ENCODE measurements around the gene FDXR.
"Not testable (repeated sequence)": the region's sequence is repeated elsewhere in the genome, so short reads cannot be mapped to it uniquely, and the experiment has no call there.

FDXR gene

DNA sequence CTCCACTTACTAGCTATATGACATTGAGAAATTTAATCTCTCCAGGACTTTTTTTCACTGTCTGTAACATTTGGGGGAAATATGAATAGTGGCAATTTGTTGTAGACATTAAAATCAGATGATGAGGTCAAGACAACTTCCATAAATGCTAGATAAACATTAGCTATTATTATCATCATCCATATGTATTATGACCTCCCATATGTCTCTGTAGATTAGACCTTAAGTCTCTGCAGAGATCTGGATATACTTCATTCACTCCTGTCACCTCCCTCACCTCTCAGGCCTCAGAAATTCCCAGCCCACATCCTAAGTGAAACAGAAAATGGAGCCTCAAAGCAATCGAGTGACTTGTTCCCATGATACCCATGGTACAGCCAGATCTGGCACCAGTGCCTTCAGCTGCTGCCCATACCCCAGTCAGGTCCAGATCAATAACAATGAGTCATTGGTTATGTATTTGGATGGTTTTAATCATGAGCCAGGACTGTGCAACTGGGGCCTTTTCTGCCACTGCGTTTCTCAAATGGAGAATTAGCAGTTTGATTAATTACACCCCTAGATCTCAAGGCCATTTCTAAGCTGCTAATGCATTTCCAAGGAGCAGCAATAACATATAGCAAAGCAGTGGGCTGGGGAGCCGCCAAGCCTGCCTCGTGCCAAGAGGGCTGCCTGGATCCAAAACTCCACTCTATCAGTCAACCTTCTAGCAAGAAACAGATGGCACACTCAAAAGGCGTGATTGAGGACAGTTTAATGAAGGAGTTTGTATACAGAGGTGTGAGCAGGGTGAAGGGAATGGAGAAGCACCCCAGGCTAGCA is 2.6 kb upstream of the FDXR start:
- H3K4me3 ChIP-seq (ENCODE audit: low read length): no peak overlapping the region
- TF ChIP-seq, protein P1, sequence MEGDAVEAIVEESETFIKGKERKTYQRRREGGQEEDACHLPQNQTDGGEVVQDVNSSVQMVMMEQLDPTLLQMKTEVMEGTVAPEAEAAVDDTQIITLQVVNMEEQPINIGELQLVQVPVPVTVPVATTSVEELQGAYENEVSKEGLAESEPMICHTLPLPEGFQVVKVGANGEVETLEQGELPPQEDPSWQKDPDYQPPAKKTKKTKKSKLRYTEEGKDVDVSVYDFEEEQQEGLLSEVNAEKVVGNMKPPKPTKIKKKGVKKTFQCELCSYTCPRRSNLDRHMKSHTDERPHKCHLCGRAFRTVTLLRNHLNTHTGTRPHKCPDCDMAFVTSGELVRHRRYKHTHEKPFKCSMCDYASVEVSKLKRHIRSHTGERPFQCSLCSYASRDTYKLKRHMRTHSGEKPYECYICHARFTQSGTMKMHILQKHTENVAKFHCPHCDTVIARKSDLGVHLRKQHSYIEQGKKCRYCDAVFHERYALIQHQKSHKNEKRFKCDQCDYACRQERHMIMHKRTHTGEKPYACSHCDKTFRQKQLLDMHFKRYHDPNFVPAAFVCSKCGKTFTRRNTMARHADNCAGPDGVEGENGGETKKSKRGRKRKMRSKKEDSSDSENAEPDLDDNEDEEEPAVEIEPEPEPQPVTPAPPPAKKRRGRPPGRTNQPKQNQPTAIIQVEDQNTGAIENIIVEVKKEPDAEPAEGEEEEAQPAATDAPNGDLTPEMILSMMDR (conservative IDR thresholded peaks at IDR 0.05; ENCODE audit: low read length): no peak
- no peak for DNase-seq (ENCODE audit: low read depth)

DNA sequence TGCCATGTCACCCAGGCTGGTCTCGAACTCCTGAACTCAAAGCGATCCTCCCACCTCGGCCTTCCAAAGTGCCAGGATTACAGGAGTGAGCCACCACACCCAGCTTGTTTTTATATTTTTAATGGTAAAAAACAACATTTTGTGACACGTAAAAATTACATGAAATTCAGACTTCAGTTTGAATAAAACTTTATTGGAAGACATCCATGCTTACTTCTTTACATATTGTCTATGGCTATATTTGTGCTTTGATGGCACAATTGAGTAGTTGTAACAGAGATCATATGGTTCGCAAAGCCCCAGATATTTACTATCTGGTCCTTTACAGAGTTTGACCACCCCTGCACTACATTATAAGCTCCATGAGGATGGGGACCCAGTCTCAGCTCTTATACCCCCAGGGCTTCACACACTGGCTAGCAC is 1.8 kb upstream of the FDXR start:
- TF ChIP-seq, protein P1 (conservative IDR thresholded peaks at IDR 0.05; ENCODE audit: low read length): no peak
- no peak for DNase-seq (ENCODE audit: low read depth)
- H3K4me3 ChIP-seq (ENCODE audit: low read length): no peak overlapping the region

DNA sequence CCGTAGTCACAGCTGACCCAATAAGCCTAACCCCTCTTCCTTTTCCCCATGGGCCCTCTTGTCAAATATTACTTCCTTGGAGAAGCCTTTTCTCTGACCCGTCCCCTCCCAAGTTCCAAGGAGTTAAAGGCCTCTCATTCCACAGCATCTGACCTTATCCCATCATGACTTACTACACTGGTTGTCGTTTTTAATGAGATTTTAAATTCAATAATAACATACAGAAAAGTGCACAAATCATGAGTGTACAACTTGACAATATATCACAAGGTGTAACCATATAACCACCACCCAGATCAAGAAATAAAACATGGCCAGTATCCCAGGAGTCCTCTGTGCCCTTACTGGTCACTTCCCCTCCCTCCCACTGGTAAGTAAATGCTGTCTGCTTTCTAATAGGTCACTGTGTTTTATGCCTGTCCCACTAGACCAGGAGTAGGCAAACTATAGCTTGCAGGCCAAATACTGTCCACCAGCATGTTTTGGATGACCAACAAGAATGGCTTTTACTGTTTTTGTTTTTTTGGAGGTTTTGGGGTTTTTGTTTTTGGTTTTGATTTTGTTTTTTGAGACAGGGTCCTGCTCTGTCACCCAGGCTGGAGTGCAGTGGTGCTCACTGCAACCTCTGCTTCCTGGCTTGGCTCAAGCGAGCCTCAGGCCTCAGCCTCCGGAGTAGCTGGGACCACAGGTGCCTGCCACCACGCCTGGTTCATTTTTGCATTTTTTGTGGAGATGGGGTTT is 1.2 kb upstream of the FDXR start:
- peak overlapping the region; percentile 90 for H3K4me3 ChIP-seq (ENCODE audit: low read length)
- DNase-seq (ENCODE audit: low read depth): no peak
- TF ChIP-seq, protein P1 (conservative IDR thresholded peaks at IDR 0.05; ENCODE audit: low read length): no peak

DNA sequence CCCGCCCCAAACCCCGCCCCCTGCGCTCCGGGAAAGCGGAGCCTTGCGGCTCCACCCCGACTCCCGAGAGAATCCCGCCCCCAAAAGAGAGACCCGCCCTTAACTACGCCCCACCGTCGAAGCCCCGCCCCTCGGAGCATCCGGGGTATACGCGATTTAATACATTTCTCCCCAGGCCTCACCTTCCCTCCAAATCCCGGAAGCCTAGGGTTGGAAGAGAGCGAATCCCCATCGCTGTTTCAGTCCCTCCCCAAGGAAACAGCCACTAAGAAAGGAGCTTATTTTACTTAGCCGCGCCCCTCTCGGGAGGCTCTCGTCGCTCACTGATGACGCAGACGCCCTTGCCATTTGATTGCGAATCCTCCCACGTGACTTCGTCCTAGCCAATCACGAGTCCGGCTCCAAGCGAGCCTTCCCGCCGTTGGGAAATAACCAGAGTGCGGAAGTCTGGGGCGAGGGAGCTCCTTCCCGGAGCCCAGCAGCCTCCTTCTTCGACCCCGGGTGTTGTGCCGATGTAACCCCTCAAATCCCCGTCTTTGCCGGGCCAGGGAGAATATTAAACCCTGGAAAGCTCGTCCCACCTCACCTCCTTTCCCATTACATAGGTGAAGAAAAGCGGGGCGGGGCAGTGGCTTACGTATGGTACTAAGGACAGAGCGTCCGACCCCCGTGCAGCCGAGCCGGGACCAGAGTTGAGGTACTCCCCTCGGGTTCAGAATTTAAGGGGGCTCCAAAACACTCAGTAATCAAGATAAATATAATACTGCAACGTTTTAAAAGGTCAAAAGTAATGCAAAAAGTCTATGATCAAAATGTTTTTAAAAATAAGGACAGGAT is 461 bp upstream of the FDXR start:
- peak overlapping the region; percentile 90 for H3K4me3 ChIP-seq (ENCODE audit: low read length)
- TF ChIP-seq, protein P1 (conservative IDR thresholded peaks at IDR 0.05; ENCODE audit: low read length): no peak
- peak; percentile 100 for DNase-seq (ENCODE audit: low read depth)

DNA sequence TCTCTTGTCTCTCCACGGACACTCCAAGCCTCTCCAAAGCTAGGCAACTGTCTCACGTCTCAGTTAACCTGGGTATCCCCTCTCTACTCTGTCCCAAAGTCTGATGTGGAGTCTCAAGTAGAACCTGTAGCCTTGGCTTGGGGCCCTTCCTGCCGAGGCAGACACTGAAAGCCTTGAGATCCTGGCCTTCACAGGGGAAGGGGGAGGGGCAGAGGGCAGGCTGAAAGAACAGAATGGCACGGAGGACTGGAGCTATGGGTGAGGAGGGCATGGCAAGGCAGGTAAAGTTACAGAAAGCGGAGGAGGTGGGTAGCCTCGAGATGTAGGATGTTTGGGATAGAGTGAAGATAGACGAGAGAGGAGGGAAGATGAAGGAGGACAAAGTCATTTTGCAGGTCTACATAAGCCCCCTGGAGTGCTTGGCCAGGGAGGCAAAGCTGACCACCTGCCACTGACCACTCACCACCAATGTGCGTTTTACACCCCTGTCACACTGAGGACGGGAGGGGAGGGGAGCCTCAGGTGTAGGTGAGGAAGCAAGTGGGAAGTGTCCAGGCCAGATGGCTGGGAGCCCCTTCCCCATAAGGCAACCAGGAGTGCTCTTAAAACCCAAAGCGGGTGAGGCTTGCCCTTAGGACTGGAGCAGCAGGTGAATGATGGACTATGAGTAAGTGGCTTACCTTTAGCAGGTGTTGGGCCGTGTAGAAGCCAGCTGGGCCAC is 1.3 kb downstream of the FDXR start:
- TF ChIP-seq, protein P1 (conservative IDR thresholded peaks at IDR 0.05; ENCODE audit: low read length): no peak
- peak overlapping the region; percentile 70 for H3K4me3 ChIP-seq (ENCODE audit: low read length)
- no peak for DNase-seq (ENCODE audit: low read depth)

DNA sequence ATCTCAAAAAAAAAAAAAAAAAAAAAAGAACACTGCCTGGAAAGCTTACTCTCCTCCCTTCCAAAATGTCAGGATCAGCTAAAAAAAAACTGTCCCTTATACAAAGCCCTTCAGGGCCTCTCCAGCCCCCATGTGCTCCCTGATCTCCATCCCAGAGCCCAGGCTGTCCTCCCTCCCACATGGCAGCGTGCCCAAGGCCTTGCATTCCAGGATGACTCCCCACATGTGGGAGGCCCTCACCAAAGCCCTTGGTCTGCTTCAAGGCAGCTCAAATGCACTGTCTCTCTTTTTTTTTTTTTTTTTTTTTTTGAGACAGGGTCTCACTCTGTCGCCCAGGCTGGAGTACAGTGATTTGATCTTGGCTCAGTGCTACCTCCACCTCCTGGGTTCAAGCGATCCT is 2.3 kb downstream of the FDXR start:
- peak; percentile 78 for DNase-seq (ENCODE audit: low read depth)
- H3K4me3 ChIP-seq (ENCODE audit: low read length): no peak overlapping the region
- TF ChIP-seq, protein P1 (conservative IDR thresholded peaks at IDR 0.05; ENCODE audit: low read length): no peak

DNA sequence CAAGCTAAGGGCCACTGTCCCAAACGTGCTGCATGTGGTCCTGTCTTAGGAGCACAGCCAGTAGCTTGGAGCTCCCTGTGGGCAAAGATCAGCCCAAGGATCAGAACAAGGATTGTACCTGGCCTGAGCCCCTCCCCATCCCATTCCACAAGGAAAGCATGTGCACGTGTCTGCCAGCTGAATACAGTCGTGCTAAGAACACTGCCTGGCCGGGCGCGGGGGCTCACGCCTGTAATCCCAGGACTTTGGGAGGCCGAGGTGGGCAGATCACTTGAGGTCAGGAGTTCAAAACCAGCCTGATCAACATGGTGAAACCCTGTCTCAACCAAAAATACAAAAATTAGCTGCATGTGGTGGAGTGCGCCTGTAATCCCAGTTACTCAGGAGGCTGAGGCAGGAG is 2.8 kb downstream of the FDXR start:
- H3K4me3 ChIP-seq (ENCODE audit: low read length); DNase-seq (ENCODE audit: low read depth): not testable (repeated sequence)

Measured in AG10803 (cell line).